Kidney (tissue), 14 donors: ENCODE data around the gene TMEM200A. TPM values are rescaled to one million over a fixed set of nuclear protein-coding genes. Genes with fewer than 3 reads are reported as not detected.

ENCODE experiments used
- DNase-seq, 5 donors: peaks; one replicate each; pipeline ENCODE4 v3.0.0-alpha.2; 2013 to 2020
- FAIRE-seq: peaks from 2 replicates; lab custom pipeline; 2012; peaks lifted over from hg19 to GRCh38; lab: Jason Lieb, UNC
- H3K27ac ChIP-seq, 2 donors: one replicate each; pipeline ENCODE4 v1.7.0; 2013; ENCODE audit warnings: low read depth in 2 of 2, low read length in 2 of 2, inconsistent platforms in 1 of 2
- H3K27me3 ChIP-seq: one replicate; pipeline ENCODE4 v1.7.1; 2013; ENCODE audit warnings: low read length, inconsistent platforms; ENCODE audit not compliant: control insufficient read depth, insufficient read depth
- H3K36me3 ChIP-seq, 3 donors: one replicate each; pipeline versions ENCODE4 v1.7.0 to v1.7.1; 2013; ENCODE audit warnings: low read length in 3 of 3, control low read depth in 1 of 3, inconsistent platforms in 1 of 3; ENCODE audit not compliant: insufficient read depth in 3 of 3, control insufficient read depth in 2 of 3
- H3K4me1 ChIP-seq, 3 donors: one replicate each; pipeline versions ENCODE4 v1.7.0 to v1.7.1; 2013; ENCODE audit warnings: low read length in 3 of 3, inconsistent platforms in 1 of 3, low read depth in 1 of 3; ENCODE audit not compliant: control insufficient read depth in 2 of 3, insufficient read depth in 2 of 3
- H3K4me3 ChIP-seq, 3 donors: one replicate each; pipeline versions ENCODE4 v1.7.0 to v1.8.1; 2013; ENCODE audit warnings: low read length in 3 of 3, control low read depth in 1 of 3, inconsistent platforms in 1 of 3
- H3K9ac ChIP-seq, 3 donors: one replicate each; pipeline versions ENCODE4 v1.7.0 to v1.7.1; 2013; ENCODE audit warnings: low read length in 3 of 3, control low read depth in 1 of 3, inconsistent platforms in 1 of 3
- H3K9me3 ChIP-seq, 3 donors: one replicate each; pipeline versions ENCODE4 v1.7.0 to v1.7.1; 2013; ENCODE audit warnings: low read length in 3 of 3, control low read depth in 1 of 3, inconsistent platforms in 1 of 3; ENCODE audit not compliant: control insufficient read depth in 2 of 3, insufficient read depth in 1 of 3
- intact Hi-C: fragments of 100-400 bp; cut with DNase I; formaldehyde crosslinking; loops from one replicate; pipeline ENCODE4 v1.11.1; 2022
- polyA plus RNA-seq: library from polyadenylated mRNA; stranded (reverse); fragments of 350-450 nt; fragmentation: Illumina TruSeq; extraction: RNeasy Lipid Tissue Mini Kit (QIAGEN cat#74804); gene quantifications from one replicate; pipeline ENCODE4 v1.2.3, GENCODE V29; 2014; ENCODE audit warnings: low read depth, low replicate concordance; ENCODE audit not compliant: insufficient read depth
- total RNA-seq: library from RNA; stranded (reverse); fragmentation: NEBNext Ultra II Directional; extraction: Animal tissue kit (Norgen Biotek cat#: 25700); gene quantifications from one replicate; pipeline ENCODE4 v1.2.1, GENCODE V29; 2021
- TF ChIP-seq, protein P1 (sequence below): IDR thresholded peaks from 3 replicates; pipeline ENCODE4 v1.5.1; 2012; ENCODE audit warnings: mild to moderate bottlenecking, moderate library complexity, borderline replicate concordance; ENCODE audit not compliant: insufficient read depth; ENCODE audit errors: extremely low read depth
- donor health status: control.
- donor health status: control.
- donor health status: control.
- donor health status: control.
- donor health status: control.
- donor health status: DM: yes; HTN: yes; CAD: no.
- donor health status: Normal renal cell carcinoma (clear cell type).

TMEM200A gene
- total and polyA plus RNA-seq, 2 donors from 2014 or later, result 7.7 to 17.9 TPM

DNA sequence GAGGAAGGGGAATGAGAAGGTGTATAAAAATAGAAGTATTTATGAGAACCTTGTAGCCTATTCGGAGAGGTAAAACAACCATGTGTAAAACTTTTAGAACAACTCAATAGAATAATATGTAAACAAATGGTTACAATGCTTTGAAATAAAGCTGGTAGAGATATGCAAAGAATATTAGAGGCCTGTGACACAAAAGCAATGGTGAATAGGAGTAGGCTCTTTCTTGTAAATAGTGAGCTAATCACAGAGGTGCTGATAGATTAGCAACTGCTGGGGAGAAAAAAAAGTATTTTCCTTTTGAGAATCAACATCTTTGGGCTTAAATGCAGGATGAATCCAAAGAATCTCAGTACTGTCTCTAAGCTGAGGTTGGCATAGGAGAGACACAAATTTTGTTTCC lies 7.0 kb downstream of the TMEM200A start:
- intact Hi-C loops, result no loop called here
- TF ChIP-seq, protein P1, sequence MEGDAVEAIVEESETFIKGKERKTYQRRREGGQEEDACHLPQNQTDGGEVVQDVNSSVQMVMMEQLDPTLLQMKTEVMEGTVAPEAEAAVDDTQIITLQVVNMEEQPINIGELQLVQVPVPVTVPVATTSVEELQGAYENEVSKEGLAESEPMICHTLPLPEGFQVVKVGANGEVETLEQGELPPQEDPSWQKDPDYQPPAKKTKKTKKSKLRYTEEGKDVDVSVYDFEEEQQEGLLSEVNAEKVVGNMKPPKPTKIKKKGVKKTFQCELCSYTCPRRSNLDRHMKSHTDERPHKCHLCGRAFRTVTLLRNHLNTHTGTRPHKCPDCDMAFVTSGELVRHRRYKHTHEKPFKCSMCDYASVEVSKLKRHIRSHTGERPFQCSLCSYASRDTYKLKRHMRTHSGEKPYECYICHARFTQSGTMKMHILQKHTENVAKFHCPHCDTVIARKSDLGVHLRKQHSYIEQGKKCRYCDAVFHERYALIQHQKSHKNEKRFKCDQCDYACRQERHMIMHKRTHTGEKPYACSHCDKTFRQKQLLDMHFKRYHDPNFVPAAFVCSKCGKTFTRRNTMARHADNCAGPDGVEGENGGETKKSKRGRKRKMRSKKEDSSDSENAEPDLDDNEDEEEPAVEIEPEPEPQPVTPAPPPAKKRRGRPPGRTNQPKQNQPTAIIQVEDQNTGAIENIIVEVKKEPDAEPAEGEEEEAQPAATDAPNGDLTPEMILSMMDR, result no peak
- Histone ChIP-seq H3K4me1 (peaks cover 0 to 40% (median 3%) of the 10 kb centered on the region in 3 donors), H3K9ac (no peak overlapping the region), H3K4me3 (no peak overlapping the region), H3K9me3 (no peaks in the 10 kb centered on the region), H3K36me3 (no peaks in the 10 kb centered on the region), H3K27me3 (no peaks in the 10 kb centered on the region), H3K27ac (no peak overlapping the region)
- DNase-seq (no peak), FAIRE-seq (no peak)

DNA sequence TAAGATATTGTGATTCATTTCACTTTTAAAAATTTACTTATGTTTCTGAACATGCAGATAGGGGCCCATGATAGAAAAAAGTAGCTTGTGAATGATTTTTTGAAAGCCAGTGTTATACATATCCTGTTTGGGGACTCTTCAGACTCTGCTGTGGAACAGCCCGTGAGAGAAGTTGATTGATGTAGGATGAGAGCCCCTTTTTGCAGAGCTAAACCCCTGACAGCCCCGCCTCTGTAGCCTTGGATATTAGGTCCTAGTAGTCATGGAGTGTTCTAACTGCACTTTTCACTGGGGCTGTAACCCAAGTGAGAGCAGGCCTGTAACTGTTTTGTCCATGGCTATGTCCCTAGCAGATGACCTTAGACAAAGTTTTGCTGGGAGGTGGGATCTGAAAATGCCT lies 8.2 kb downstream of the TMEM200A start:
- Histone ChIP-seq H3K4me1 (peaks cover 0 to 33% (median 3%) of the 10 kb centered on the region in 3 donors), H3K4me3 (no peak overlapping the region), H3K36me3 (no peaks in the 10 kb centered on the region), H3K9me3 (no peaks in the 10 kb centered on the region), H3K27ac (no peak overlapping the region), H3K27me3 (no peaks in the 10 kb centered on the region), H3K9ac (no peak overlapping the region)
- FAIRE-seq (no peak), DNase-seq (no peak)
- TF ChIP-seq, protein P1, result no peak
- intact Hi-C loops, result no loop called here

DNA sequence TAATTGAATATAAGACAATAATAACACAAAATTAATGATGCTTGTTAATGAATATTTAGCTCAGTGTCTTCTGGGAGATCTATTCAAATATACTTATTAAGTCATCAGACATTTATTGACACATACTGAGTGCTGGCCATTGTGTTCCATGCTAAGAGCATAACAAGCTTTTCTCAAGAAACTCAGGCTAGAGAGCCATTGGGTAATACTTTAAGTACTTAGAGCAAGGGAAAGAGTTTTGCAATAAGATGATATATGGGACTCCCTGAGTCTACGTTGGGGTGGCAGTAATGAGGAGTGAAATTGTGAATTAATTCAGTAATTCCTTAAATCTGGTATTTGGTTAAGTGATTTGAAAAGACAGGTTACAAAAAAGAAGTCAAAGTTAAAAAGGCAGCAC lies 11.1 kb downstream of the TMEM200A start:
- H3K9ac ChIP-seq, result no peak overlapping the region
- H3K27ac ChIP-seq, result peak overlapping the region in 1 of 2 donors; percentile 15
- FAIRE-seq (no peak), DNase-seq (no peak)
- H3K4me1 ChIP-seq, result peaks cover 0 to 16% (median 0%) of the 10 kb centered on the region in 3 donors
- TF ChIP-seq, protein P1, result no peak
- no peaks in the 10 kb centered on the region for H3K36me3 ChIP-seq
- H3K27me3 ChIP-seq, result no peaks in the 10 kb centered on the region
- H3K4me3 ChIP-seq, result no peak overlapping the region
- intact Hi-C loops, result no loop called here
- no peaks in the 10 kb centered on the region for H3K9me3 ChIP-seq

DNA sequence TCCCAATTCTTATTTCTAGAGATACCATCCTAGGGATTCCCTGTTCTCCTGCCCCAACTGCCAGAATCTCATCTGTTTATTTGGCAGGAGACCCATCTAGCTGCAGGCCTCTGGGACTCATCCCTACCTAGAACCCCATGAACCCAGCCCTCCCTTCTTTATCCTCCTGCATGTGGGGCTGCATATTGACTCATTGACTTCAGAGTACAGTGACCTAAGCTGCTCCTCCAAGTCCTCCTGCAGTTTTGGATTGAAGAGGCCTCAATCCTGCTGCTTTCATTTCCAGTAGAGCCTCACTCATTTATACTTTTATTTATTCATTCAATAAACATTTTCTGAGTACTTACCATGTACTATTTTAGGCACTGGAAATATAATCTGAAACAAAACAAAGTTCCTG lies 11.6 kb downstream of the TMEM200A start:
- peaks cover 0 to 14% (median 0%) of the 10 kb centered on the region in 3 donors for H3K4me1 ChIP-seq
- DNase-seq (no peak), FAIRE-seq (no peak)
- no peaks in the 10 kb centered on the region for H3K27me3 ChIP-seq
- no peaks in the 10 kb centered on the region for H3K36me3 ChIP-seq
- H3K4me3 ChIP-seq, result no peak overlapping the region
- H3K9me3 ChIP-seq, result no peaks in the 10 kb centered on the region
- TF ChIP-seq, protein P1, result no peak
- peak overlapping the region in 1 of 2 donors; percentile 15 for H3K27ac ChIP-seq
- intact Hi-C loops, result no loop called here
- H3K9ac ChIP-seq, result no peak overlapping the region
